CD4-positive, alpha-beta T cell treated with Interferon gamma for 1 hour (primary cell): ENCODE data around the gene RFTN1.

ENCODE experiments used
- DNase-seq: peaks from one replicate; pipeline ENCODE4 v3.0.0-alpha.2; 2020

The RFTN1 gene

GRCh38 chr3:16373341-16373946 lies 140.1 kb downstream of the RFTN1 start:
- DNase-seq = no peak

- DNase-seq = no peak
Observed at GRCh38 chr3:16372362-16373292, 140.9 kb downstream of the RFTN1 start.

GRCh38 chr3:16370872-16371740 lies 142.4 kb downstream of the RFTN1 start:
- peak; percentile 32 for DNase-seq

GRCh38 chr3:16370503-16370871 lies 143.0 kb downstream of the RFTN1 start:
- no peak for DNase-seq

GRCh38 chr3:16369885-16370284 lies 143.6 kb downstream of the RFTN1 start:
- DNase-seq = no peak

DNA sequence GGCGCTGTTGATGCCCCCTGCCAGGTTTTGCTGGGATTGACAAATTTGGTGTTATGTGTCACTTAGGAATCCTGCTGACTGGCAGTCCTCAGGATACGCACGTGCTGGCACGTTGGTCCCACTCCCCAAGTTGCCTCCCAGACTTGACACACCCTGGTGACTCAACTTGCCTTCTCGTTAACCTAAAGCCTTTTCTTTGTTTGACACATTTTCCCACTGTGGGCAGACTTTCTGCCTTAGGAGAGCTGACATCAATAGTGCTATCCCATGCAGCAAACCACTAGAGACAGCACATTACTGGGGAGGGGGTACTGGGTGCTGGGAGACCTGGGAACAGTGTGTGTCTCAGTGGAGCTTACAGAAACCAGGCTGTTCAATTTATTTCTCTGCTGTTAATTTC lies 144.2 kb downstream of the RFTN1 start:
- no peak for DNase-seq

GRCh38 chr3:16366581-16366980 lies 146.9 kb downstream of the RFTN1 start:
- DNase-seq = no peak

GRCh38 chr3:16365491-16366128 lies 147.9 kb downstream of the RFTN1 start:
- DNase-seq = no peak

DNA sequence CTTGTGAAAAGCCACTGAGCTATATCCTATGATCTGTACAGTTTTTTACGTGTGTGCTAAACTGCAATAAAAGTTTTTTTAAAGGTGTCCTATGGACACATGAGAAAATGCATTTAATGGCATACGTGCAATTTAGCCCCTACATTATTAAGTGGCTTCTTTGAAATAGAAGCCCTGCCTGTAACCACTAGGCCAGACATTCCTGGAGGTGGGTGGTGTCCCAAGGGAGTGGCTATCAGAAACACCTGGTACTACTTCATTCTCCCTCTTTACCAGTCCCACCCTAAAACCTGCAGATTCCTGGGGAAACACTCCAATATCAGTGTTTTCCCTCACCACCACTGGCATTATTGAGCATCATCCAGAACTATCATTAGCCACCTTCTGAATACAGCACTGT lies 148.5 kb downstream of the RFTN1 start:
- DNase-seq = no peak

GRCh38 chr3:16364323-16364722 lies 149.2 kb downstream of the RFTN1 start:
- no peak for DNase-seq

- no peak for DNase-seq
Observed at GRCh38 chr3:16363636-16364035, 149.9 kb downstream of the RFTN1 start.

GRCh38 chr3:16362770-16363169 lies 150.7 kb downstream of the RFTN1 start:
- DNase-seq = no peak

GRCh38 chr3:16361087-16361486 lies 152.4 kb downstream of the RFTN1 start:
- DNase-seq = no peak

DNA sequence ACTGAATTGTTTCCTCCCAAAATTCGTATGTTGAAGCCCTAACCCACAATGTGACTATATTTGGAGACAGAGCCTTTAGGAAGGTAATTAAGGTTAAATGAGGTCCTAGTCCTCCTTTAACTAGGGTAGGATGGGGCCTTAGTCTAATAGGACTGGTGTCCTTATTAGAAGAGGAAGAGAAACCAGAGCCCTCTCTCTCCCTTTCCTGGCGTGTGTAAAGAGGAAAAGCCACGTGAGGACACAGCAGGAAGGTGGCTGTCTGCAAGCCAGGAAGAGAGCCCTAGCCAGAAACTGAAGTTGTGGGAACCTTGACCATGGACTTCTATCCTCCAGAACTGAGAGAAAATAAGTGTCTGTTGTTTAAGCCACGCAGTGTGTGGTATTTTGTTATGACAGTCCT lies 154.2 kb downstream of the RFTN1 start:
- no peak for DNase-seq

- no peak for DNase-seq
Observed at GRCh38 chr3:16358336-16358735, 155.2 kb downstream of the RFTN1 start.

GRCh38 chr3:16357186-16358121 lies 156.0 kb downstream of the RFTN1 start:
- no peak for DNase-seq

DNA sequence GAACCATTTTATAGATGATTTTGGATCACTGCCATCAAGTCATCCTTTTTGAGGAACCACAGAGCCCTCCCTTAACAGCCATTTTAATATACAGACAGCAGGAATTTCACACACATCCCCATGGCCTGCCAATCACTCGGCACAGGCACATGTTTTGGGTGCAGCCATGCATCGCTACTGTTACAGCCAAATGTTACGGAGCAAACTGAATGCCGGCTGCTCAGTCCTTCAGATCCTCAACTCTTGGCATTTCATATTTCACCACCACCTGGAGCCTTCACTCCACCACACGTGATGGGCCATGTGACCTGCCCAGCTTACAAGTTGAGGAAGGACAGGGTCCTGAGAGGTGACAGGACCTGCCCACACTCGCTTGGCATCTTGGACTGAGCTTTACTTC lies 157.7 kb downstream of the RFTN1 start:
- no peak for DNase-seq

DNA sequence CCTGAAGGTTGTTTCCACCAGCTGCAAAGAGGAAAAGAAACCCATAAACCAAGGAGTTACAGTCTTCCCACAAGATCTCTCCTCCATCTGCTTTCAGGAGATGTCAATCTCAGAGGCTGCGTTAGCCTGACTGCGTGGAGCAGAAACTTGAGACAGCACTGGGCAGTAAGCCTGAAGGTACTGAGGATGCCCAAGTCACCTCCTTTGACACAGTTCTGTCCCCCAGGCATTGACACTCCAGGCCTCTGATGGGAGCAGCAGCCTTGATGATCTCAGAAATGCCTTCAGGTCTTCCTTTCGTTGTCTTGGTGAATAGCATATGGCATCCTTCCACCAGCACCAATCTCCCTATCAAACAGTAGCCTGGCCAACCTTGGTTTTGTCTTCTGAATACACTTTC lies 159.2 kb downstream of the RFTN1 start:
- DNase-seq = no peak

DNA sequence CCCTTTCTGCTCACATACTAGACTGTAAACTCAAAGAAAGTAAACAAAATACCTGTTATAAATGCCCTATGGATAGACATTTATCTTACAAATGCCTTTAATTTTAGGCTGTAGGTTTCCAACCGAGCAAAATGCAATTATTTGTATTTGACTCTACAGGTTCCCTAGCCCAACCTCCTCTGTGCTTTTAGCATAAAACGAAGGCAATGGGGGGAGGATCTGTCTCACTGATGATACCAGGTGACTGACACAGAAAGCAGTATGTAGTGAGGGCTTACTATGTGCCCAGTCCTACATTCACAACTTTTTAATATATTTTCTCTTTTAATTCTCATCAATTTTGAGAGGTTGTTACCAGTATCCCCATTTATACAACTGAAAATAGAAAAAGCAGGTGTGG lies 161.1 kb downstream of the RFTN1 start:
- DNase-seq = no peak

GRCh38 chr3:16350597-16351318 lies 162.7 kb downstream of the RFTN1 start:
- DNase-seq = no peak

GRCh38 chr3:16349986-16350596 lies 163.4 kb downstream of the RFTN1 start:
- no peak for DNase-seq
